ENCODE results near the gene SPATA31D1. TPM values are rescaled to one million over a fixed set of nuclear protein-coding genes. Genes with fewer than 3 reads are reported as not detected.

Gene SPATA31D1
- polyA plus RNA-seq, 1 of the 3 experiments (the other 2 are of a cell fraction): not detected

Other genes with a start within 250 kb of the SPATA31D1 start
- not detected in 2 replicates for gene SPATA31D4, start 60.3 kb upstream of the SPATA31D1 start, polyA plus RNA-seq (2012; rRNA removed)
- not detected in 2 replicates for gene SPATA31D3, start 45.3 kb upstream of the SPATA31D1 start, polyA plus RNA-seq (2012; rRNA removed)

All from SK-N-SH (cell line).